OCI-LY3 (cell line): ENCODE measurements around the gene ZNF821.
"Not testable (repeated sequence)": the region's sequence is repeated elsewhere in the genome, so short reads cannot be mapped to it uniquely, and the experiment has no call there.

Source experiments
- H2AFZ ChIP-seq: fragments of 200-600, 300-600 bp; shearing (Covaris generic); 2 replicates; pipeline ENCODE4 v1.6.0; 2014; ENCODE audit warnings: antibody characterized with exemption, low read depth, low read length
- H3K27ac ChIP-seq: fragments of 200-600, 300-600 bp; sonication (generic); 2 replicates; pipeline ENCODE4 v1.5.1; 2014; ENCODE audit warnings: mild to moderate bottlenecking, low read length, moderate library complexity, mixed read lengths
- H3K27me3 ChIP-seq: fragments of 200-600, 300-600 bp; sonication (generic); 2 replicates; pipeline ENCODE4 v1.6.1; 2014; ENCODE audit warnings: low read depth, low read length, mixed read lengths
- H3K36me3 ChIP-seq: fragments of 200-600, 300-600 bp; sonication (generic); replicated peaks from 2 replicates; pipeline ENCODE3; 2014; ENCODE audit warnings: low read depth, low read length, mixed read lengths
- H3K4me1 ChIP-seq: fragments of 300-600, 200-600 bp; sonication (generic); 2 replicates; pipeline ENCODE4 v1.6.1; 2014; ENCODE audit warnings: low read length, mixed read lengths
- H3K4me2 ChIP-seq: fragments of 200-600, 300-600 bp; sonication (generic); 2 replicates; pipeline ENCODE4 v1.6.1; 2014; ENCODE audit warnings: low read length, mixed read lengths
- H3K4me3 ChIP-seq: fragments of 300-600, 200-600 bp; sonication (generic); 2 replicates; pipeline ENCODE4 v1.5.1; 2014; ENCODE audit warnings: antibody characterized with exemption, mild to moderate bottlenecking, low read length, moderate library complexity
- H3K79me2 ChIP-seq: fragments of 300-600, 200-600 bp; shearing (Covaris generic); 2 replicates; pipeline ENCODE4 v1.6.1; 2014; ENCODE audit warnings: mild to moderate bottlenecking, low read length, mixed read lengths
- H3K9ac ChIP-seq: fragments of 300-600, 200-600 bp; shearing (Covaris generic); 2 replicates; pipeline ENCODE4 v1.6.0; 2014; ENCODE audit warnings: mild to moderate bottlenecking, low read length, moderate library complexity
- H3K9me3 ChIP-seq: fragments of 200-600, 300-600 bp; shearing (Covaris generic); 2 replicates; pipeline ENCODE4 v1.6.1; 2014; ENCODE audit warnings: low read length, mixed read lengths; ENCODE audit not compliant: insufficient read depth
- H4K20me1 ChIP-seq: fragments of 200-600, 300-600 bp; sonication (generic); 2 replicates; pipeline ENCODE4 v1.6.1; 2016; ENCODE audit warnings: low read length, mixed read lengths; ENCODE audit not compliant: insufficient read depth
- CTCF ChIP-seq: fragments of 200-600, 300-600 bp; sonication (generic); IDR thresholded peaks from 2 replicates; pipeline ENCODE4 v1.5.1; 2014; ENCODE audit warnings: antibody characterized with exemption, low read length, low read depth
- EZH2phosphoT487 ChIP-seq: fragments of 200-600 bp; shearing (Covaris generic); IDR thresholded peaks from 2 replicates; pipeline ENCODE4 v1.6.1; 2018; ENCODE audit warnings: antibody characterized with exemption, mixed run types, low read depth

Gene ZNF821

GRCh38 chr16:71870818-71871217, 13.2 kb downstream of the ZNF821 start:
- no peak overlapping the region for H3K27ac ChIP-seq
- H4K20me1 ChIP-seq, result peaks cover 18% of the 10 kb centered on the region
- H3K9me3 ChIP-seq, result no peaks in the 10 kb centered on the region
- H3K9ac ChIP-seq, result no peak overlapping the region
- no peaks in the 10 kb centered on the region for H3K27me3 ChIP-seq
- H3K79me2 ChIP-seq, result no peaks in the 10 kb centered on the region
- H3K4me3 ChIP-seq, result no peak overlapping the region
- peaks cover 19% of the 10 kb centered on the region for H3K4me1 ChIP-seq
- H2AFZ ChIP-seq, result no peak overlapping the region
- peak overlapping the region; percentile 11 for H3K4me2 ChIP-seq
- TF ChIP-seq CTCF (no peak), EZH2phosphoT487 (no peak)
- peaks cover 27% of the 10 kb centered on the region for H3K36me3 ChIP-seq

DNA sequence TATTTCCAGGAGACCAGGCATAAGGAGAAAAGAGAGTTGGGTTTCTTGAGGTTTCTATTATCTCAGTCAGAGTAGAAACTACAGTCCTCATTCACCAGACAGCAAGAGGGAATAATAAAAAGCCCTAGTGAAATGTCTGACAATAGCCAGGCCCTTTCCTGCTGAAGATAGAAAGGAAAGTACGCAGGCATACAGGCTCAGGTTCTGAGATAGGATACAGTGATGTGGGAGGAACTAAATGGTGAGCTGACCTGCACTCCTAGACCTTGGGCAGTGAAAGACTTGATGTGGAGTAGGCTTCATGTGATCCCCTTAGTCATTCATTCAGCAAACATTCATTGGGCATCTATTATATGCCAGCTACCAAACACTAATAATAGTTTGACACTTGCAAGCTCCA, 14.9 kb downstream of the ZNF821 start:
- peaks cover 39% of the 10 kb centered on the region for H3K36me3 ChIP-seq
- H3K27me3 ChIP-seq, result no peaks in the 10 kb centered on the region
- no peak overlapping the region for H3K9ac ChIP-seq
- H3K4me2 ChIP-seq, result no peak overlapping the region
- H3K27ac ChIP-seq, result no peak overlapping the region
- TF ChIP-seq CTCF (no peak), EZH2phosphoT487 (no peak)
- H3K79me2 ChIP-seq, result no peaks in the 10 kb centered on the region
- no peaks in the 10 kb centered on the region for H3K9me3 ChIP-seq
- H3K4me1 ChIP-seq, result peaks cover 19% of the 10 kb centered on the region
- no peak overlapping the region for H2AFZ ChIP-seq
- no peak overlapping the region for H3K4me3 ChIP-seq
- peaks cover 18% of the 10 kb centered on the region for H4K20me1 ChIP-seq

DNA sequence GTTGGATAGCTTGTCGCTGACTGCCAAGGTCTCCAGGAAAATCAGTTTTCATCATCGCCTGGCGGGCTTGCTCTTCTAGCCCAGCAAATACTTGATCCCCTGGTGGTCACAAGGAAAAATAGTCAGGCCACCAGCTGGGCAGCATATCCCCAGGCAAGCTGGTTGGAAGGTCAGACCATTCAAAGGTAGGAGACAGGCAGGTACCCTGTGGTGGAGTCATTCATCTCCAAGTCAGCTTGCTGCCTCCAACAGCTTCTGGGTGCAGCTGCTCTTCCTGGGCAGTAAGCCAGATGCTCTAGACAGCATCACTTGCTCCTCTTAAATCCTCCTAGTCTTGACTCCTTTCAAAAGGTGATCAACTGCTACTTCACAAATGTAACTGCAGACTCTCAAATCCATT, 16.0 kb downstream of the ZNF821 start:
- no peak overlapping the region for H3K4me2 ChIP-seq
- peaks cover 18% of the 10 kb centered on the region for H4K20me1 ChIP-seq
- H3K36me3 ChIP-seq, result peaks cover 42% of the 10 kb centered on the region
- H3K4me1 ChIP-seq, result peaks cover 19% of the 10 kb centered on the region
- no peak overlapping the region for H3K27ac ChIP-seq
- TF ChIP-seq EZH2phosphoT487 (no peak), CTCF (no peak)
- H3K4me3 ChIP-seq, result no peak overlapping the region
- no peak overlapping the region for H2AFZ ChIP-seq
- H3K27me3 ChIP-seq, result no peaks in the 10 kb centered on the region
- H3K9ac ChIP-seq, result no peak overlapping the region
- no peaks in the 10 kb centered on the region for H3K79me2 ChIP-seq
- no peaks in the 10 kb centered on the region for H3K9me3 ChIP-seq

DNA sequence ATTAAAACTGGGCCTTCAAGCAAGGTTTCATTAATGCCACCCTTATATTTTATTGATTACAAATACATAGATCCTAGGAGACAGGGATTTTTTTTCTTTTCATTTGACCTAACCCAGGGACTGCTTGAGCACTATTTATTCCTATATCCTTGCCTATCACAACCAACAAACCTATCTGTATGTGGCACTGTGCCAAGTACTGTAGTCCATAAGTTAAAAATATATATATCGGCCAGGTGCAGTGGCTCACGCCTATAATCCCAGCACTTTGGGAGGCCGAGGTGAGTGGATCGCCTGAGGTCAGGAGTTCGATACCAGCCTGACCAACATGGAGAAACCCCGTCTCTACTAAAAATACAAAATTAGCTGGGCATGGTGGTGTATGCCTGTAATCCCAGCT, 16.8 kb downstream of the ZNF821 start:
- not testable (repeated sequence) for H3K9me3 ChIP-seq, H3K79me2 ChIP-seq, H3K27me3 ChIP-seq, H3K27ac ChIP-seq, H2AFZ ChIP-seq, H3K4me3 ChIP-seq, H3K4me2 ChIP-seq, H3K9ac ChIP-seq
- Histone ChIP-seq H3K36me3 (peaks cover 47% of the 10 kb centered on the region), H3K4me1 (peaks cover 19% of the 10 kb centered on the region), H4K20me1 (peaks cover 18% of the 10 kb centered on the region)
